Measurements from ENCODE around the gene INPP4A.

Gene INPP4A

GRCh38 chr2:98637401-98638147 lies 192.9 kb downstream of the INPP4A start:
- Histone ChIP-seq H3K27ac (ENCODE audit: low read depth, low read length, severe bottlenecking) (no peak overlapping the region), H3K9me3 (ENCODE audit: control insufficient read depth, low read length) (no peaks in the 10 kb centered on the region), H3K36me3 (ENCODE audit: control insufficient read depth, insufficient read depth, low read length) (no peaks in the 10 kb centered on the region), H3K4me3 (ENCODE audit: extremely low read depth, insufficient read depth, low read length, poor library complexity, severe bottlenecking) (no peak overlapping the region), H3K4me1 (ENCODE audit: control insufficient read depth, insufficient read depth, low read length, poor library complexity, severe bottlenecking) (no peaks in the 10 kb centered on the region)
- WGBS, 2 experiments (ENCODE audit: insufficient coverage in 2 of 2) = 82 to 90% methylated on average over 5 to 7 of the region's 10 CpGs

GRCh38 chr2:98643496-98644100 lies 198.9 kb downstream of the INPP4A start:
- Histone ChIP-seq H3K27ac (ENCODE audit: low read depth, low read length, severe bottlenecking) (no peak overlapping the region), H3K4me3 (ENCODE audit: extremely low read depth, insufficient read depth, low read length, poor library complexity, severe bottlenecking) (no peak overlapping the region), H3K9me3 (ENCODE audit: control insufficient read depth, low read length) (no peaks in the 10 kb centered on the region), H3K4me1 (ENCODE audit: control insufficient read depth, insufficient read depth, low read length, poor library complexity, severe bottlenecking) (no peaks in the 10 kb centered on the region), H3K36me3 (ENCODE audit: control insufficient read depth, insufficient read depth, low read length) (no peaks in the 10 kb centered on the region)
- 85 to 97% methylated on average over 4 of the region's 5 CpGs for WGBS, 2 experiments (ENCODE audit: insufficient coverage in 2 of 2)

All from mesodermal cell (in vitro differentiated cells).